ENCODE measurements around the gene DOK7.

The DOK7 gene

GRCh38 chr4:3460926-3461325 is 2.2 kb upstream of the DOK7 start:
- no peaks in the 10 kb centered on the region for H3K4me1 Mint-ChIP-seq (ENCODE audit: low read depth)
- no peaks in the 10 kb centered on the region for H3K36me3 Mint-ChIP-seq (ENCODE audit: low read depth)
- peaks cover 3% of the 10 kb centered on the region for H3K9me3 Mint-ChIP-seq
- H3K4me3 Mint-ChIP-seq = no peak overlapping the region
- H3K27ac Mint-ChIP-seq = no peak overlapping the region
- H3K27me3 Mint-ChIP-seq = peaks cover 12% of the 10 kb centered on the region

- no peaks in the 10 kb centered on the region for H3K4me1 Mint-ChIP-seq (ENCODE audit: low read depth)
- no peaks in the 10 kb centered on the region for H3K36me3 Mint-ChIP-seq (ENCODE audit: low read depth)
- peaks cover 3% of the 10 kb centered on the region for H3K9me3 Mint-ChIP-seq
- peaks cover 12% of the 10 kb centered on the region for H3K27me3 Mint-ChIP-seq
- H3K27ac Mint-ChIP-seq = no peak overlapping the region
- H3K4me3 Mint-ChIP-seq = no peak overlapping the region
These were observed 1.4 kb upstream of the DOK7 start for GRCh38 chr4:3461515-3462291.

- no peak overlapping the region for H3K4me3 Mint-ChIP-seq
- H3K27ac Mint-ChIP-seq = no peak overlapping the region
- no peaks in the 10 kb centered on the region for H3K36me3 Mint-ChIP-seq (ENCODE audit: low read depth)
- H3K4me1 Mint-ChIP-seq (ENCODE audit: low read depth) = no peaks in the 10 kb centered on the region
- peaks cover 3% of the 10 kb centered on the region for H3K9me3 Mint-ChIP-seq
- H3K27me3 Mint-ChIP-seq = peaks cover 12% of the 10 kb centered on the region
These were observed 751 bp upstream of the DOK7 start for GRCh38 chr4:3462321-3462789.

GRCh38 chr4:3463556-3464348 is 646 bp downstream of the DOK7 start:
- peaks cover 12% of the 10 kb centered on the region for H3K27me3 Mint-ChIP-seq
- no peaks in the 10 kb centered on the region for H3K36me3 Mint-ChIP-seq (ENCODE audit: low read depth)
- H3K9me3 Mint-ChIP-seq = peaks cover 3% of the 10 kb centered on the region
- no peak overlapping the region for H3K27ac Mint-ChIP-seq
- H3K4me3 Mint-ChIP-seq = no peak overlapping the region
- H3K4me1 Mint-ChIP-seq (ENCODE audit: low read depth) = no peaks in the 10 kb centered on the region

GRCh38 chr4:3464349-3464905 is 1.3 kb downstream of the DOK7 start:
- Mint-ChIP-seq H3K27ac (no peak overlapping the region), H3K27me3 (peaks cover 12% of the 10 kb centered on the region), H3K36me3 (ENCODE audit: low read depth) (no peaks in the 10 kb centered on the region), H3K4me3 (no peak overlapping the region), H3K9me3 (peaks cover 3% of the 10 kb centered on the region), H3K4me1 (ENCODE audit: low read depth) (no peaks in the 10 kb centered on the region)

- H3K9me3 Mint-ChIP-seq = peaks cover 2% of the 10 kb centered on the region
- H3K4me3 Mint-ChIP-seq = no peak overlapping the region
- H3K27me3 Mint-ChIP-seq = peaks cover 8% of the 10 kb centered on the region
- no peaks in the 10 kb centered on the region for H3K4me1 Mint-ChIP-seq (ENCODE audit: low read depth)
- no peaks in the 10 kb centered on the region for H3K36me3 Mint-ChIP-seq (ENCODE audit: low read depth)
- no peak overlapping the region for H3K27ac Mint-ChIP-seq
These were observed 2.0 kb downstream of the DOK7 start for GRCh38 chr4:3464911-3465697.

- Mint-ChIP-seq H3K36me3 (ENCODE audit: low read depth) (no peaks in the 10 kb centered on the region), H3K27me3 (peaks cover 6% of the 10 kb centered on the region), H3K9me3 (no peaks in the 10 kb centered on the region), H3K4me3 (no peak overlapping the region), H3K4me1 (ENCODE audit: low read depth) (no peaks in the 10 kb centered on the region), H3K27ac (no peak overlapping the region)
These were observed 2.9 kb downstream of the DOK7 start for GRCh38 chr4:3465698-3466671.

GRCh38 chr4:3466691-3467600 is 3.8 kb downstream of the DOK7 start:
- no peak overlapping the region for H3K27ac Mint-ChIP-seq
- peaks cover 6% of the 10 kb centered on the region for H3K27me3 Mint-ChIP-seq
- no peaks in the 10 kb centered on the region for H3K36me3 Mint-ChIP-seq (ENCODE audit: low read depth)
- H3K9me3 Mint-ChIP-seq = no peaks in the 10 kb centered on the region
- H3K4me1 Mint-ChIP-seq (ENCODE audit: low read depth) = no peaks in the 10 kb centered on the region
- no peak overlapping the region for H3K4me3 Mint-ChIP-seq

GRCh38 chr4:3467601-3468031 is 4.5 kb downstream of the DOK7 start:
- H3K27ac Mint-ChIP-seq = no peak overlapping the region
- H3K27me3 Mint-ChIP-seq = peaks cover 6% of the 10 kb centered on the region
- no peak overlapping the region for H3K4me3 Mint-ChIP-seq
- no peaks in the 10 kb centered on the region for H3K9me3 Mint-ChIP-seq
- H3K4me1 Mint-ChIP-seq (ENCODE audit: low read depth) = no peaks in the 10 kb centered on the region
- H3K36me3 Mint-ChIP-seq (ENCODE audit: low read depth) = no peaks in the 10 kb centered on the region

- no peaks in the 10 kb centered on the region for H3K9me3 Mint-ChIP-seq
- H3K4me1 Mint-ChIP-seq (ENCODE audit: low read depth) = no peaks in the 10 kb centered on the region
- no peaks in the 10 kb centered on the region for H3K36me3 Mint-ChIP-seq (ENCODE audit: low read depth)
- no peak overlapping the region for H3K4me3 Mint-ChIP-seq
- H3K27me3 Mint-ChIP-seq = peaks cover 6% of the 10 kb centered on the region
- H3K27ac Mint-ChIP-seq = no peak overlapping the region
These were observed 5.0 kb downstream of the DOK7 start for GRCh38 chr4:3468154-3468553.

- no peaks in the 10 kb centered on the region for H3K9me3 Mint-ChIP-seq
- no peaks in the 10 kb centered on the region for H3K36me3 Mint-ChIP-seq (ENCODE audit: low read depth)
- no peak overlapping the region for H3K4me3 Mint-ChIP-seq
- no peak overlapping the region for H3K27ac Mint-ChIP-seq
- H3K4me1 Mint-ChIP-seq (ENCODE audit: low read depth) = no peaks in the 10 kb centered on the region
- peaks cover 6% of the 10 kb centered on the region for H3K27me3 Mint-ChIP-seq
These were observed 5.7 kb downstream of the DOK7 start for GRCh38 chr4:3468804-3469203.

- no peaks in the 10 kb centered on the region for H3K9me3 Mint-ChIP-seq
- H3K4me3 Mint-ChIP-seq = no peak overlapping the region
- no peaks in the 10 kb centered on the region for H3K4me1 Mint-ChIP-seq (ENCODE audit: low read depth)
- H3K36me3 Mint-ChIP-seq (ENCODE audit: low read depth) = no peaks in the 10 kb centered on the region
- H3K27ac Mint-ChIP-seq = no peak overlapping the region
- peaks cover 5% of the 10 kb centered on the region for H3K27me3 Mint-ChIP-seq
These were observed 6.5 kb downstream of the DOK7 start for GRCh38 chr4:3469386-3470243.
